ENCODE measurements around the gene TAX1BP1. TPM values are rescaled to one million over a fixed set of nuclear protein-coding genes. Genes with fewer than 3 reads are reported as not detected.

TAX1BP1 gene
- total and polyA plus RNA-seq, 2 donors (not counting 3 experiments of a cell fraction or from before 2014, with no cell fraction given), result 77.7 to 93.2 TPM

DNA sequence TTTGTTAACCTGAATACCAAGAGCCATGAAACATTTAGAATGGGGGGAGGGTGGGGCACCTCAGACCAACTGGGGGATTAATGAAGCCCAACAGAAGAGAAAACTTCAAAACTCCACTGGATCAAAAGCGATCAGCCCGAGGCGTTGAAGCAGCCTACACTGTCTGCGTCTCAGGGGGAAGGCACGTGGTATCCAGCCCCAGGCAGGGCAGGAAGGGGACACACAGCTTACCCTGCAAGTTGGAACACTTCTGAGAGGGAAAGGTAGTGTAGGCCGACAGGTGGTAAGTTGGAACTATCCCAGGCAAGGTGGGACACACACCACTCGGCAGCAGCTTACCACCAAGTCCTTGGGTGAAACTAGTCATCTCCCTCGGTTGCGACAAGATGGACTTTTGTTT is 102.9 kb downstream of the TAX1BP1 start:
- Histone ChIP-seq H4K20me1 (replicated peaks; ENCODE audit: control insufficient read depth, extremely low read depth, insufficient read depth, low read length) (no peaks in the 10 kb centered on the region), H3K27me3 (ENCODE audit: control insufficient read depth in 2 of 2, insufficient read depth in 2 of 2, low read length in 2 of 2) (no peaks in the 10 kb centered on the region), H3K9me1 (replicated peaks; ENCODE audit: control insufficient read depth, extremely low read depth, insufficient read depth, low read length) (no peaks in the 10 kb centered on the region), H3K4me1 (ENCODE audit: control insufficient read depth, extremely low read depth, insufficient read depth, low read length) (peaks cover 5% of the 10 kb centered on the region), H3K4me2 (ENCODE audit: insufficient read depth, low read length) (no peak overlapping the region), H3K27ac (ENCODE audit: insufficient read depth, low read depth, low read length) (no peak overlapping the region), H3K9me3 (replicated peaks; ENCODE audit: control insufficient read depth, insufficient read depth, low read length) (no peaks in the 10 kb centered on the region), H3K36me3 (ENCODE audit: control insufficient read depth in 2 of 2, extremely low read depth in 1 of 2, insufficient read depth in 2 of 2, low read length in 2 of 2) (no peaks in the 10 kb centered on the region), H3K9ac (replicated peaks; ENCODE audit: extremely low read depth, insufficient read depth, low read length) (no peak overlapping the region), H2AFZ (ENCODE audit: low read depth, low read length) (no peak overlapping the region), H3K79me2 (ENCODE audit: control insufficient read depth, insufficient read depth, low read length) (no peaks in the 10 kb centered on the region), H3K4me3 (replicated peaks in 1 of 3; ENCODE audit: insufficient read depth in 1 of 3, low read depth in 1 of 3, low read length in 3 of 3) (no peak overlapping the region)
- TF ChIP-seq FOS (IDR thresholded peaks at IDR 0.05; ENCODE audit: borderline replicate concordance, insufficient read depth, low read length) (no peak), EZH2 (IDR thresholded peaks at IDR 0.05; ENCODE audit: borderline replicate concordance, low read depth, low read length, severe bottlenecking) (no peak)
- ChIA-PET CTCF (no interaction called here), POLR2A (no interaction called here)
- BruUV-seq (replicated peaks), result no TSS peak
- dilution Hi-C loops (cut with MboI; ENCODE audit: extremely low pct_ligation_motif_present, low sequenced_read_pairs), result no loop called here
- FAIRE-seq (no peak), DNase-seq (ENCODE audit: low read depth, low spot score) (no peak)
- intact Hi-C loops (cut with micrococcal nuclease), result no loop called here

DNA sequence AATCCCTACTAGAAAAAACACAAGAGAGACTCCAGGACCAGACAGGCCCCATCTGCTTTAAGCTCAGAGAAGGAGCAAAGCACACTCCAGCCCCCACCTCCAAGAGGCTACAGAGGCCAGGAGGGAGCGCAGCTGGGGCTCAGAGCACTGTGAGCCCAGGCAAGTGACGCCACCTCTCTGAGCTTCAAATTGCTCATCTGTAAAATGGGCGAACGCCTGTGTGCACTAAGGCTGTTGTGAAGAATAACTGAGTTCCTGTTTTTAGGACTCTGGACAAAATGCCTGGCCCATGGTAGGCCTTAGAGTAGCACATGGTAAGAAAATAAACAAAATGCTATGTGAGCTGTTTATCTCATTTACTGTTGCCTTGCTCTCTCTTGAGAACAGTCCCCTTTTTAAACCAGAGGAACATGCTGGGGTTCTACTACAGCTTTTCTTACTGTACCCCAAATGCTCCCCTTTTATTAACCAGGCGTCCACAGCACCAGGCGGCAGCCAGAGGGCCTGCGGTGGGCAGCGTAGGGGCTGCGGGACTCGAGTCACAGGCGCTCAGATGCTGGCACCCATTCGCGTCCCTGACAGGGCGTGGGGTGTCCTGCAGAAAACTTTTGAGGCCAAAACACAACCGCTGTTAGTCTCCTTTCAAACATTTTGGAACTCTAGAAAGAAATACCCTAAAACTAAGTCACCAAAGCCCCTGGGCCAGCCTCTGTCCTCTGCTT is 103.8 kb downstream of the TAX1BP1 start:
- Histone ChIP-seq H3K36me3 (ENCODE audit: control insufficient read depth in 2 of 2, extremely low read depth in 1 of 2, insufficient read depth in 2 of 2, low read length in 2 of 2) (no peaks in the 10 kb centered on the region), H4K20me1 (replicated peaks; ENCODE audit: control insufficient read depth, extremely low read depth, insufficient read depth, low read length) (no peaks in the 10 kb centered on the region), H3K4me3 (replicated peaks in 1 of 3; ENCODE audit: insufficient read depth in 1 of 3, low read depth in 1 of 3, low read length in 3 of 3) (no peak overlapping the region), H3K9ac (replicated peaks; ENCODE audit: extremely low read depth, insufficient read depth, low read length) (no peak overlapping the region), H2AFZ (ENCODE audit: low read depth, low read length) (no peak overlapping the region), H3K79me2 (ENCODE audit: control insufficient read depth, insufficient read depth, low read length) (no peaks in the 10 kb centered on the region), H3K4me1 (ENCODE audit: control insufficient read depth, extremely low read depth, insufficient read depth, low read length) (peaks cover 5% of the 10 kb centered on the region), H3K9me3 (replicated peaks; ENCODE audit: control insufficient read depth, insufficient read depth, low read length) (no peaks in the 10 kb centered on the region), H3K4me2 (ENCODE audit: insufficient read depth, low read length) (no peak overlapping the region), H3K27me3 (ENCODE audit: control insufficient read depth in 2 of 2, insufficient read depth in 2 of 2, low read length in 2 of 2) (no peaks in the 10 kb centered on the region), H3K9me1 (replicated peaks; ENCODE audit: control insufficient read depth, extremely low read depth, insufficient read depth, low read length) (no peaks in the 10 kb centered on the region), H3K27ac (ENCODE audit: insufficient read depth, low read depth, low read length) (no peak overlapping the region)
- CTCF ChIA-PET, result interaction anchor here (2.0 kb wide), 1 partner anchor 77 kb away, joined by 6 read pairs; no protein-coding TSS in a partner anchor
- BruUV-seq (replicated peaks), result no TSS peak
- intact Hi-C loops (cut with micrococcal nuclease), result no loop called here
- no peak for FAIRE-seq
- POLR2A ChIA-PET, result no interaction called here
- TF ChIP-seq POLR2A (IDR thresholded peaks at IDR 0.05; ENCODE audit: low read depth, low read length) (no peak), POLR2AphosphoS5 (IDR thresholded peaks at IDR 0.05; ENCODE audit: insufficient read depth, low read depth, low read length) (no peak), GATA2 (IDR thresholded peaks at IDR 0.05; ENCODE audit: insufficient read depth, insufficient read length, low read depth, low read length) (no peak), EZH2 (IDR thresholded peaks at IDR 0.05; ENCODE audit: borderline replicate concordance, low read depth, low read length, severe bottlenecking) (no peak), JUN (IDR thresholded peaks at IDR 0.05; ENCODE audit: borderline replicate concordance, insufficient read depth, insufficient read length, low read depth) (no peak), FOS (IDR thresholded peaks at IDR 0.05; ENCODE audit: borderline replicate concordance, insufficient read depth, low read length) (no peak), MYC (IDR thresholded peaks at IDR 0.05; ENCODE audit: low read depth, low read length) (no peak)
- TF ChIP-seq, protein P1, sequence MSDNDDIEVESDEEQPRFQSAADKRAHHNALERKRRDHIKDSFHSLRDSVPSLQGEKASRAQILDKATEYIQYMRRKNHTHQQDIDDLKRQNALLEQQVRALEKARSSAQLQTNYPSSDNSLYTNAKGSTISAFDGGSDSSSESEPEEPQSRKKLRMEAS (IDR thresholded peaks at IDR 0.05; ENCODE audit: insufficient read depth, insufficient read length), result no peak
- TF ChIP-seq, protein P2, sequence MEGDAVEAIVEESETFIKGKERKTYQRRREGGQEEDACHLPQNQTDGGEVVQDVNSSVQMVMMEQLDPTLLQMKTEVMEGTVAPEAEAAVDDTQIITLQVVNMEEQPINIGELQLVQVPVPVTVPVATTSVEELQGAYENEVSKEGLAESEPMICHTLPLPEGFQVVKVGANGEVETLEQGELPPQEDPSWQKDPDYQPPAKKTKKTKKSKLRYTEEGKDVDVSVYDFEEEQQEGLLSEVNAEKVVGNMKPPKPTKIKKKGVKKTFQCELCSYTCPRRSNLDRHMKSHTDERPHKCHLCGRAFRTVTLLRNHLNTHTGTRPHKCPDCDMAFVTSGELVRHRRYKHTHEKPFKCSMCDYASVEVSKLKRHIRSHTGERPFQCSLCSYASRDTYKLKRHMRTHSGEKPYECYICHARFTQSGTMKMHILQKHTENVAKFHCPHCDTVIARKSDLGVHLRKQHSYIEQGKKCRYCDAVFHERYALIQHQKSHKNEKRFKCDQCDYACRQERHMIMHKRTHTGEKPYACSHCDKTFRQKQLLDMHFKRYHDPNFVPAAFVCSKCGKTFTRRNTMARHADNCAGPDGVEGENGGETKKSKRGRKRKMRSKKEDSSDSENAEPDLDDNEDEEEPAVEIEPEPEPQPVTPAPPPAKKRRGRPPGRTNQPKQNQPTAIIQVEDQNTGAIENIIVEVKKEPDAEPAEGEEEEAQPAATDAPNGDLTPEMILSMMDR (IDR thresholded peaks at IDR 0.05; ENCODE audit: extremely low read depth in 1 of 2, insufficient read depth in 1 of 2, low read depth in 1 of 2, low read length in 2 of 2), result no peak
- dilution Hi-C loops (cut with MboI; ENCODE audit: extremely low pct_ligation_motif_present, low sequenced_read_pairs), result no loop called here
- DNase-seq (ENCODE audit: low read depth, low spot score), result no peak

All from endothelial cell of umbilical vein (primary cell).